Adipose tissue (tissue), 3 donors: Measurements from ENCODE around the gene CCDC12. TPM values are rescaled to one million over a fixed set of nuclear protein-coding genes. Genes with fewer than 3 reads are reported as not detected.

Experiments used
- H3K27ac ChIP-seq: one replicate; pipeline ENCODE4 v1.5.1; 2013; ENCODE audit warnings: low read depth, low read length
- WGBS, 3 donors: extraction: QIAGEN DNeasy Blood & Tissue Kit; methylation state at CpG; one replicate each; pipeline ENCODE4 v1.1.7; 2013; 5-methylcytosine and 5-hydroxymethylcytosine counted together
- polyA plus RNA-seq, 3 donors: library from polyadenylated mRNA; stranded (reverse); fragments of 200-250 nt; gene quantifications; one replicate each; pipeline ENCODE4 v1.2.3, GENCODE V29; 2013
- donor health status: healthy with polysubstance abuse.
- donor health status: Bipolar disorder and iron deficiency.
- donor health status: healthy.

Gene CCDC12
- polyA plus RNA-seq, 3 donors, result 32.5 to 59.5 (median 51.5) TPM

DNA sequence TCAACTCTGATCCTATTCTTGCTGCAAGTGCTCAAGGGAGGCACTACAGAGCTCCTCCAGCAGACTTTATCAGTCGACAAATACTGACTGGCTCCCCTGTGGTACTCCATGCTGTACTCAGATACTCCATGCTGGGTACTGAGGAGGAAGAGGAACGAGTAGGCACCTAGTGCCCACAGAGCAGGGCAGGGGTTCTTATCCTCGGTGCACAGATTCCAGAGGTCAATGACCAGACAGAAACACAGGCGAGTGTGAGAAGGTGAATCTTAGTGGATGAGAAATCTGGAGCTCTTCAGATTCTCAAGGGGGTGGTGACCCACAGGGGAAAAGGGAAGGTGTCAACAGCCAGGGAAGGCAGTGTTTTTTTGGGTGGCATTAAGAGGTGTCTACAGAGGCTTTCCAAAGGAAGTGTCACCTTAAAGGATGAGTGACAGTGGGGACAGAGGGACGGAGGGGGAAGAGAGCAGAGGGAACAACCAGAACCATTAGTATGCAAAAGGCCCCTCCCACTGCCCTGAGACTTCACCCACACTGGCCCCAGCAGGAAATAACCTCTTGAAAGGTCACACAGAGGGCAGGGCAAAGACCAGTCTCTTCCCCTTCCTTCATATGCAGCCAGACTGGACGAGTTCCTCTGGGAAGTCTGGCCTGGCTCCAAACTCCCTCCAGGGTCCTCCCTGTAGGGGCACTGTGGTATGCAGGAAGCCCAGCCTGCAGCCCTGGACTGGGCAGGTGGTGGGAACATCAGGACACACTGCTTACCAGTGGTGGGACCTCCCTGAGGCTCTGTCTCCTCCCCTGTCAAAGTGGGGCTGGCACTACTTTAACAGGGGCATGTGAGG is 27.5 kb downstream of the CCDC12 start:
- no peak overlapping the region for H3K27ac ChIP-seq
- 36 to 42% (median 36%) methylated on average over 6 of the region's 6 CpGs for WGBS, 3 donors

DNA sequence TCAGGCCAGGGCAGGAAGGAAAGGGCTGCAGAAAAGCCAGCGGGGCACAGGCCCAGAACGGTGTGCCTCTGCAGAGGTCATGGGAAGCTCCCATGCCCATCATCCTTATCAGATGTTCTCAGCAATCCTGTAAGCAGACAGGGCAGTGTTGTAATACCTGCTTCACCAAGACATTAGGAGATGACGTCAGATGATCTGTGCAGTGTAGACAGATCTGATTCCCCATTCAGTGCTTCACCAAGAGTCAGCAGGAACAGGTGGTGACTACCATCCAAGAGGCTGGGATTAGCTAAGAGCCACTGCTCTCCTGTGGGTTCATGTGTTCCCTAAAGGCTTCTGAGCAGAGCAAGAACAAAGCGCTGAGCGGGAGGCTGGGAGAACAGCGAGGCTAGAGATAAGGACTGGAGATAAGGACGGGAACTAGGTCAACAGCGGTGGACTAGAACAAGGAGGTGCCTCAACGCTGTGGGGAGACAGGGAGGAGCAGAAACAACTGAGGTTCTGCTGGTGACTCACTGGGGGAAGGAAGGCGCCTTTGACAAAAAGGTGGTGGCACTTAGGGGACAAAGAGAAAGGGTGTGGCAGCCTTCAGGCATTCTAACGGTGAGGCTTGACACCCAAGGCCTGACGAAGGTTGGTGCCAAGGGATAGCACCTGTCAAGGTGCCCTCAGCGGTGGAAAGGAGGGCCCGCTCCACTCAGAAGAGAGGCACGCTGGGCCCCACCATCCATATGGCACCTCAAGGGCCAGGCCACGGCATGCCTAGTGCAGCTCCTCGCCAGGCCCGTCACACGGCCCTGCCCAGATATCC is 28.4 kb downstream of the CCDC12 start:
- 32 to 54% (median 50%) methylated on average over 19 of the region's 19 CpGs for WGBS, 3 donors
- H3K27ac ChIP-seq, result peak overlapping the region; percentile 13

DNA sequence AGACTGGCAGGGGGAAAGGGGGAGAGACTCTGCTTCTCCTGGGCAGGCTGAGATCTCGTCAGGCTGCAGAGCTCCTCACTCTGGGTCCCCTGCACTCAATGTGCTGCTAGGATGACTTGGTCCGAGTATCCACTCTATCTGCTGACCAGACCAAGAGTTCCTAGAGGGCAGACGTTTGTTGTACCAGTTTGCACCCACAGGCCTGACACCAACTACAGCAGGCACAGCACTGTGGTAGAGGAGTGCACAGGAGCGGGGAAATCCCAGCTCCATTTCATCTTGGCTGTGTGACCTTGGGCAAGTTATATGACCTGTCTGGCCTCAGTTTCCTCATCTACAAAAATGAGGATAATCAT is 29.0 kb downstream of the CCDC12 start:
- 57 to 77% (median 74%) methylated on average over 4 of the region's 4 CpGs for WGBS, 3 donors
- H3K27ac ChIP-seq, result no peak overlapping the region

DNA sequence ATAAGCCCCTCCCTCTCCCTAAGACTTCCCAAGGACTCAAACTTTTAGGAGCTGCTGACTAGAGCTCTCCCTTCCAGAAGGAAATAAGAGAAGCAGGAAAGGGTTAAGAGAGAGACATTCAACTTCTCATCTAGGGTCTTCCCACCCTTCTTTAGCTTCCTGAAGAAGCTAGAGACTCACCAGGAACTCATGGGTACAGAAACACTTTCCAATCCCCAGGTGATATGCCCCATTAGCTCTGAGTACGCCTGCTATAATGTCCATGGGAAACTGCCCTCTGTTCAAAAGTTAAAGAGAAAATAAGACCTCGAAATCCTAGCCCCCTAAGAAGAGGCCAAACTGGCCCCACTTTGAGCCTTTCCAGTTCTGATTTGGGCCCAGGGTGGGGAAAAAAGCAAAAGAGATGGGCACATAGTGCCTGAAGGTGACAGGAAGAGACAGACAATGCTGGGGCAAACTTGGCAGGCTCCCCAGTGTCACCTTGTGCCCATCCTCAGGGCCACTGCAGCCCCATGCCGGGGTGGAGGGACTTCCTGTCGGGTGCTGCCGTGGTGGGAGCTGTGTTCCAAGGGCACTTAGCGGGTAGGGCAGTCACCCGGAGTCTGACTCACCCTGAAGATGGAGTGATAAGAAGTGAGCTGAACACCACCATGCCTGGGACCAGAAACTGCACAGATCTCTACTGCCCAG is 29.5 kb downstream of the CCDC12 start:
- H3K27ac ChIP-seq, result no peak overlapping the region
- WGBS, 3 donors, result 23 to 52% (median 37%) methylated on average over 7 of the region's 7 CpGs

DNA sequence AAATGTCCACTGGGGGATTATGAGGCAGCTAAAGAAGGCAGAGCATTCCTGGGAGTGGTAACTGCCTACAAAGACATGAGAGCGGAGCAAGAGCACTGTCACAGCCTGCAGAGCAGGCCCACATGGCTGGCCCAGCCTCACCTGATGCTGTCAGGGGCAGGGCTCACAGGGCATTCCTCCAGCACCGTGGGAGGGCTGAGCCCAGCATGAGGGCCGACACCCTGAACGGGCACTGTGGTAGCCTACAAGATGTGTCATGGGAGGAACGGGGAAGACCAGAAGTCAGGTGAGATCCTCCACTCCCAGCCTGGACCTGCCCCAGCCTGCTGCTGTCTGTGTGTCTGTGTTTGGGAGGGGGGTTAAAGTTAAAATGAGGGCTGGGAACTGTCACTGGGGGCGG is 30.1 kb downstream of the CCDC12 start:
- H3K27ac ChIP-seq, result no peak overlapping the region
- 45 to 86% (median 82%) methylated on average over 6 of the region's 6 CpGs for WGBS, 3 donors

DNA sequence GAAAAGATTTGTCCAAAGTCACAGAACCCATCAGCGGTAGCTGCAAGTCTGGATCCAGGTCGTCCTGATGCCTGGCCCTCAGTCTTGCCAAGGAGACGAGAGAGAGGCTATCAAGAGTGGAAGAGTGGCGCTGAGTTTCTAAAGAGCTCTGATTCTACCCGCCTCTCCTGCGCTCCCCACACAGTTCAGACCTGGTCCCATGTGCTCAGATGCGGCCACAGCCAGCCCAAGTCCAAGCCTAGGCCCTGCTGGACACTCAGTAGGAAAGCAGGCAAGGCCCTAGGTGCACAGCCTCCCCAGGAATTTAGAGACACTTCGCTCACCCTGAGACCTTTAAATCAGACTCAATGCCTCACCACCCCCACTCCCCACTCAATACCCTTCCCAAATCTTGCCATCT is 32.4 kb downstream of the CCDC12 start:
- WGBS, 3 donors, result 58 to 91% (median 85%) methylated on average over 7 to 8 of the region's 8 CpGs
- H3K27ac ChIP-seq, result no peak overlapping the region

DNA sequence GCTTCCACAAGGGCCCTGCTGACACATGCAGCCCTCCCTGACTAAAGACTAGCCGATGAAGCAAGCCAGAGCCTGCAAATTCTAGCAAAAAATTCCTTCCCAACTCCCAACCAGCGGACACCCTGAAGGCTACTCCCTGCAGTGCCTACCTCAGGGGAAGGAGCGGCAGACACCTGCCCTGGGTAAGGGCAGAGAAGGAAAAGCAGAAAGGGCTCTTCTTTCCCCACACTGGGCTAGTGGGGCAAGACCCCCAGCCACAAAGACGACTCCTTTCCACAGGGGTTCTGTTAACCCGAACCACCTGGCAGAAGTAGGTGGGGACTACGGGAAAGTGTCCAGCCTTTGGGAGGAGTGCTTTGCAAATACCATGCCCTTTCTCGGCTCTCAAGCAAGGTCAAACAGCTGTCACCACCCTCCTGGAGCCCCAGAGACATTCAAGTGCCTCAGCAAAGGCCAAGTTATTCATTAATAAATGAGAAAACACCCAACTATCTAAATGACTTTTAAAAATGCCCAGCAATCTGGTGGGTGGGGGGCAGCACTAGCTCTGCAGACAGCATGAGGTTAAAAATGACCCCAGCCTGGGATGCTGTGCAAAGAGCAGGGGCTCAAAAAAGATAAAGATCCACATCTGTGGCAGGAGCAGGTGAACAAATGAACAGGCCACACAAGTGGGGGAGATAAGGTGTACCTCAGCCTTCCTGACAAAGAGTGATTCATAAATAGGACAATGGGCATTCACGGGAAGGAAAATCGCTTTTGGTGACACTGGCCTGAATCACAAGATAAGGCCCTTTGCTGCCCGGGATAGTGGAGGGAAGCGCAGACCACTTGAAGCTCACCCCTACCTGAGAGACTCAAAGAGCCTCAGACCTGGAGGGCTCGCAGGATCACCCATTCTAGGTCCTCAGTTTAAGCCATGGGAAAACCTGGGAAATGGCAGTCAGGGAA is 33.0 kb downstream of the CCDC12 start:
- WGBS, 3 donors, result 32 to 81% (median 66%) methylated on average over 12 of the region's 12 CpGs
- H3K27ac ChIP-seq, result no peak overlapping the region

DNA sequence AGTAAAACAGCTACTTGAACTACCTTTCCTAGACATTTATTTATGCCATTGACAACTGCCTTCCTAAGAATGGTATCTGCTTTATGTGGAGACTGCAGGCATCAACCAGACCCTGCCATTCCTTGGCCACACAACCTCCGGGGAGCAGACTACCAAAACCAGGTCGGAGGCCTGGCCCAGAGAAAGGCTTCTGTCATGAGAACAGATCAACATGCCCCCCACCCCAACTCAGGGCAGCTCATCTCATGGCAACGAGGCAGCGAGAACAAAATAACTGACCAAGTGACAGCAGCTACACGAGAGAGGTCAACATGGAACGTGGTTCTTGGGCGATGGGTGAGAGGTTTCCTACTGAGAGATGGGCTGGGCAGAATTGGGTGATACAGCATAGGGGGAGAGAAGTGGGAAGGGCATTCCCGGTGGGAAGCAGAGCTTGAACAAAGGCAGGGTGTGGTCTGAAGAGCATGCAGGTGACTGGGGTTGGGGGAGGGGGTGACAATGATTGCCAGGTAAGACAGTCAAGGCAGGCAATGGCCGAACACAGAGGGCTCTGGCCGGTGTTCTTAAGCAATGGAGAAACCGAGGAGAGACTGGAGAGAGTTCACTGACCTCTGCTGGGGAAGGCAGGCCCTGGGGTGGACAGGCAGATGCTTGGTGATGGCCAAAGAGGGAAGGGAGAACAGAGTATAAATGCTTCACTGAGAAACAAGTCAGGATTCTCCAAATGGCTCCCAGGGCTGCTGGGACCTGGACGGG is 33.9 kb downstream of the CCDC12 start:
- 68 to 86% (median 81%) methylated on average over 12 of the region's 12 CpGs for WGBS, 3 donors
- H3K27ac ChIP-seq, result no peak overlapping the region

DNA sequence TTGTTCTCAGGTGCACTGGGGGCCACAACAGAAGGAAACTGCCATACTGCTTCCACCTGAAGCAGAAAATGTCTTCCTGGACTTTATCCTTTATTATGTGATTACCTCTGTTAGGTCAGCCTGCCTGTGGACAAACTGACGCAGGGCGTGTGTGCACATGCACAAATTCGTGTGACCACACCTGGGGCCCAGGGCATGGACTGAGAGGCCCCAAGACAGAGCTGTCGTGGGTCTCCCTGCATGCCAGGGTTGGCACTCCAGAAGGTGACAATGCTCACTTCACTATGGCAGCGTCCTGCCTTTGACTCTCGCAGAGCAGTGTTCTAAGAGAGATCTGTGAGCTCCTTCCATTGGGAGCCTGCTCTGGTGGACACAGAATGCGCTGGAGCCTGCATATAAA is 34.5 kb downstream of the CCDC12 start:
- WGBS, 3 donors, result 67 to 96% (median 91%) methylated on average over 7 of the region's 7 CpGs
- H3K27ac ChIP-seq, result no peak overlapping the region

DNA sequence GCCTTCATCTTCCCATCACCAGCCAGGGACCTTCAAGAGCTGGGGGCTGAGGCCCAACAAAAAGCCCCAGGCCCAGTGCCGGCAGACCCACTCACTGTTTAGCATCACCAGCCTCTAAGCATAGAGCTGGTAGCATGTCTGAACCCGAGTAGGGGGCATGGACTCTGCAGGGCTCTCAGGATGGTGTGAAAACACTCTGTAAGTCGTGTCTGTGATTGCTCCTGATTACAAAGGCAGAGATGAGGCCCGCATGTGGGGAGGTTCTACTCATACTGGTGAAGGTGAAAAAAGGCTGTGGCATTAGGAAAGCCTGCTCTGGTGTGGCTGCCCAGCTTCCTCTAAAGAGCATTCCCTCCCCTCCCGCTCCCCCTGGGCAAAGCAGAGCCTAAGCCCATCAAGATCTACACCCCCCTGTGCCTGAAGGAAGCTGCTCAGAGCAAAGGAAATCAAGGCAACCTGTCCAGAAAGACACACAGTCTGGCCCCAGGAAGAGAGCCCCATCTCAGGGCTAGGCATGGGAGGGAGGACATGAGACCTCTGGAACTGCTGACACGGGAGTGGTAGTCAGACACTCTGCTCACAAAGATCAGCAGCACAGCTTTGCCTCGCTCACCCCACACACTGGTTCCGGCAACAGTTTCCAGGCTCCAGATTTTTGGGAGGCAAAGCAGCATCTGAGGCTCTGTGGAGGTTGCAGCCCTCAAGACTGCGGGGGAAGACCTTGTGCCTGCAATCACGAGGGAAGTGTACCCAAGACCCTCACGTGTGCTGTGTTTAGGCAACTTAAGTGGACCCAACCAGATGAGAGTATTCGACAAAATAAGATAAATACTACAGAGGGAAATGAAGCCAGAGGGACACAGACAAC is 36.7 kb downstream of the CCDC12 start:
- 65 to 76% (median 69%) methylated on average over 12 of the region's 12 CpGs for WGBS, 3 donors

DNA sequence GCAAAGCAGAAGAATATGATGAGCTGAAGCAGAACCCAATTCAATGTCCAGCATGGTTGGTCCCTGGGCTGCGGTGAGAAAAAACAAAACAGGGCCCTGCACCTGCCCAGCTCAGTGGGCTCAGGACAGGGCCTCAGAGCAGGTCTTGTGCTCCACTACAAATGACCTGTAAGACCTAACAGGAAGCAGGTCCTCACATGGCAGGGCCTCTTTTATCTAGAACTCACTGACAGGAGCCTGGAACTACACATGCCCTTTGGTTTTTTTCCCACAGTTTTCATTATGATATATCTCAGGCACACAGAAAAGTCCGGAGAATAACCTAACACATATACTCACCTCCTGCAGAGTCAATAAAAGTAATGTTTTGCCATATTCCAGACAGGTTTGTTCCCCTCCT is 38.4 kb downstream of the CCDC12 start:
- 53 to 96% (median 93%) methylated on average over 2 of the region's 2 CpGs for WGBS, 3 donors
- H3K27ac ChIP-seq, result no peak overlapping the region

More for the DNA sequence above, 36.7 kb downstream of the CCDC12 start:
- H3K27ac ChIP-seq, result no peak overlapping the region

DNA sequence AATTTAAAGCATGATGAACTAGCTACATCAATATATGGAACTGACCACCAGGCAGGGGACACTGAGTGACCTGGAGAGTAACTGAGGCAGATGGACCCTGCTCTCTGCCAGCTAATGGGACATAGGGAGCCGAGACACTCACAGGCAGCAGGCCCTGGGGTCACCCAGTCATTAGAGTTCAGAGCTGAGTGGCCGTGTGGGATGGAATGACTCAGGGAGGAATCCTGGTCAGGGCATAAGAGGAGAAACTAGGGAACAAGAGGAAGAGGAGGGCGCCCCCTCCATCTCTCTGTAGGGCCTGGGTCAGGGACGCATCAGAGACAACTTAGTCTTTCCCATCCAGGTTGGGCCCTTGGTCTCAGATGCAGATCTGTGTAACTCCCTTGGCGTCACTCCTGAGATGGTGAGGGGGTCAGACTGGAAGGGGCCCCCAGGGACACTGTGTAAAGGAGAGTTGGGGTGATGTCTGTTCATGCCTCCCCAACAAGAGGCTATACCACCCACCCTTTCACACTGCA is 39.8 kb downstream of the CCDC12 start:
- 88 to 89% (median 88%) methylated on average over 5 of the region's 5 CpGs for whole genome bisulfite sequencing, 3 donors
- H3K27ac ChIP-seq, result no peak overlapping the region

DNA sequence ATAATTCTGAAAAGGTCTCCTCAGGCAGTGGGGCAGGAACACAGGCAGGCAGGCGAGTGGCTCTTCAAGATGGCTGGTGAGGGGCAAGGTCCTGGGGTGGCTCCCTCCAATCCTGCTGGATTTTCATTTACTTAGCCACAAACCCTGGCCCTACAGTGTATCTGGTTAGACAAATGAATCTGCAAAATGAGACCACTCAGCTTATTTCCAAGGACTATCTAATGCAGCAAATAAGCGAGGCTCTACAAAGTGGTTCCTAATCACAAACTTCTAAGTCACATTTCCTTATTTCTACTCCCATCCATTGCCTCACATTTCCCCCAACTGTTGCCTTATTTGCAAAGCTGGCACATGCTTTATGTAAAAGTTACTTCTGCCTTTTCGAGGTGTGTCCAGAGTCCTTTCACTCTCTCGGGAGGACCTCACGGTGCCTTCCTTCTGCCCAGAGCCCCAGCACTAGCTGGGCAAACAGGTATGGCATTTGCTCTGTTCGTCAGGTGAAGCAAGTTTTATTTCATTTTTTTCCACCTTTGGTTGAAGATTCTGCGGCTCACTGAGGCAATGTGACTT is 40.5 kb downstream of the CCDC12 start:
- WGBS, 3 donors, result 65 to 74% (median 68%) methylated on average over 7 of the region's 7 CpGs
- H3K27ac ChIP-seq, result no peak overlapping the region

DNA sequence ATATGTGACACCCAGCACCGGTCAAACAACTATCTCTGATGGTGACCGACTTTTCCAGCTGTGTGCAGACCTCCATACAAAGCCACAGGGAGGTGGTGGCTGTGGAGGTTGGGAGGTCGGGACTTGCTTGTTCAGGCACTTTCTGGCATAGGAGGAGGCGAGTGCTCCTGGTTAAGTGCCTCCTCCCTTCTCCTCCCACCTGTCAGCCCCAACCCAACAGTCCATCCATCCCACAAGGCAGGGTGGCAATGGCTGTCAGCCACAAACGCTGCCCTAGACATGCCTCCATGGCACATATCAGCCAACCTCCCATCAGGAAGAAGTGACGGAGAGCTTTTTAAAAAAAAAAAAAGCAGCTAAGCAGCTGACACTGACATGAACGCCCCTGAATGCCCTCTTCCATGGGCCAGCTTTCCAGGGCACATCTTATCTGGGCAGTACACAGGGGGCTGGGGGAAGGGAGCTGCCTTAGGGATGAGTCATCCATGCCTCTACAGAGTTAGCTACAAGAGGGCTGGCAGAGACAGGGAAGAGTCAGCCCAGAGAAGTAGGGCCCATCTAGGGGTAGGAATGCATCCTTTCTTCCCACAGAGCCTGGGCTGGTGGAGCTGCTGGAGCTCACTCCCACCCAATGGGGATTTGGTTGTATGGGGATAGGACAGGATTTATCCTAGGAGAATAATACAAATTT is 41.2 kb downstream of the CCDC12 start:
- no peak overlapping the region for H3K27ac ChIP-seq
- 52 to 73% (median 63%) methylated on average over 7 of the region's 7 CpGs for WGBS, 3 donors

DNA sequence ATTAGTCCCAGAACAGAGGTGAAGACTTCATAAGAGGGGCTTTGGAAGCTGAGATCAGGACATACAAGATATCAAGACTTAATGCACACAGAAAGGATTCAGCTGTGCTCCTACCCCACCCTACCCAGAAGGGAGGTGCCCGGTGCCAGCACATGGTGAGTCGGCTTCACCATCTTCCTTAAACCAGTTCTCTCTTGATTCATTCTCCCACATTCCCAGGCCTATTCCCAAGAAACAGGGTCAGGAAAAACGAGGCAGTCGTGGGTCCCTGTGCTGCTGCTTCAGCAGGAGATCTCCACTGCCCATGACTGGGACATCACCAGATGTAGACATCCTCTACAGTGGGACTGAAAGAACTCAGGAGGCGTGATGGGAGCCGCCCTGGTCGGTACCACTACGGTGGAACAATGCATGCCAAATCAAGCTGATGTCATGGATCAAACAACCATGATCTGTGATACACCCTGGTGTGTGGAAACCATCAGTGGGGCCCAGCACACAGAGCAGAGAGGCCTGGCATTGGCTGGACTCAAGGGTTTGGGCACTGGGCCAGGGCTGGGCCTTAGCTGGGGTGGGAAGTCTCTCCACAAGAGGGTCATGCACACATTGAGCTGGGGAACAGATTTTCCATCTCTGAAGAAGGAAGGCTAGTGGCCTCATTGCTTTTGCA is 41.9 kb downstream of the CCDC12 start:
- 72 to 76% (median 72%) methylated on average over 8 of the region's 8 CpGs for WGBS, 3 donors
- H3K27ac ChIP-seq, result no peak overlapping the region
